Osteocyte (in vitro differentiated cells): ENCODE data around the gene SLC22A23. TPM values are rescaled to one million over a fixed set of nuclear protein-coding genes. Genes with fewer than 3 reads are reported as not detected.

Experiments
- DNase-seq: peaks from one replicate; pipeline ENCODE4 v3.0.0; 2021; ENCODE audit warnings: mixed read lengths; ENCODE audit not compliant: unreplicated experiment; ENCODE audit errors: extremely low spot score
- H3K27ac Mint-ChIP-seq: one replicate; pipeline ENCODE4 v1.8.0; 2021; ENCODE audit warnings: mild to moderate bottlenecking, mixed read lengths; ENCODE audit not compliant: unreplicated experiment
- H3K27me3 Mint-ChIP-seq: one replicate; pipeline ENCODE4 v1.8.0; 2021; ENCODE audit warnings: mixed read lengths; ENCODE audit not compliant: unreplicated experiment
- H3K36me3 Mint-ChIP-seq: one replicate; pipeline ENCODE4 v1.8.0; 2021; ENCODE audit warnings: mixed read lengths; ENCODE audit not compliant: unreplicated experiment
- H3K4me1 Mint-ChIP-seq: one replicate; pipeline ENCODE4 v1.8.0; 2021; ENCODE audit warnings: mixed read lengths; ENCODE audit not compliant: unreplicated experiment
- H3K4me3 Mint-ChIP-seq: one replicate; pipeline ENCODE4 v1.8.0; 2021; ENCODE audit warnings: mild to moderate bottlenecking, moderate library complexity, mixed read lengths; ENCODE audit not compliant: unreplicated experiment
- H3K9me3 Mint-ChIP-seq: one replicate; pipeline ENCODE4 v1.8.0; 2021; ENCODE audit warnings: mixed read lengths; ENCODE audit not compliant: unreplicated experiment
- CTCF ChIP-seq: fragments of 200-600 bp; sonication (generic); IDR thresholded peaks from 2 replicates; pipeline ENCODE4 v1.5.0; 2021; ENCODE audit warnings: antibody characterized with exemption, mild to moderate bottlenecking, moderate library complexity
- total RNA-seq: library from RNA; stranded (reverse); gene quantifications from 2 replicates; pipeline ENCODE4 v1.2.1, GENCODE V29; 2021

SLC22A23 gene
- total RNA-seq, 1 donor from 2014 or later: 10.4 TPM

- peak overlapping the region; percentile 67 for H3K27ac Mint-ChIP-seq
- no peaks in the 10 kb centered on the region for H3K36me3 Mint-ChIP-seq
- peaks cover 42% of the 10 kb centered on the region for H3K4me1 Mint-ChIP-seq
- H3K4me3 Mint-ChIP-seq: no peak overlapping the region
- DNase-seq: no peak
- TF ChIP-seq CTCF: no peak
- no peaks in the 10 kb centered on the region for H3K27me3 Mint-ChIP-seq
- no peaks in the 10 kb centered on the region for H3K9me3 Mint-ChIP-seq
These were observed 106.5 kb downstream of the SLC22A23 start for GRCh38 chr6:3350252-3350796.

- Mint-ChIP-seq H3K36me3 (no peaks in the 10 kb centered on the region), H3K27me3 (no peaks in the 10 kb centered on the region), H3K27ac (peak overlapping the region; percentile 67), H3K4me1 (peaks cover 36% of the 10 kb centered on the region), H3K4me3 (no peak overlapping the region), H3K9me3 (no peaks in the 10 kb centered on the region)
- no peak for TF ChIP-seq CTCF
- DNase-seq: no peak
These were observed 107.2 kb downstream of the SLC22A23 start for GRCh38 chr6:3349388-3350251.

- H3K27ac Mint-ChIP-seq: no peak overlapping the region
- no peak overlapping the region for H3K4me3 Mint-ChIP-seq
- no peaks in the 10 kb centered on the region for H3K9me3 Mint-ChIP-seq
- H3K4me1 Mint-ChIP-seq: peaks cover 36% of the 10 kb centered on the region
- no peak for DNase-seq
- H3K27me3 Mint-ChIP-seq: no peaks in the 10 kb centered on the region
- H3K36me3 Mint-ChIP-seq: no peaks in the 10 kb centered on the region
- no peak for TF ChIP-seq CTCF
These were observed 108.0 kb downstream of the SLC22A23 start for GRCh38 chr6:3348821-3349220.

GRCh38 chr6:3347826-3348225, 109.0 kb downstream of the SLC22A23 start:
- no peak for TF ChIP-seq CTCF
- Mint-ChIP-seq H3K27me3 (no peaks in the 10 kb centered on the region), H3K4me1 (peaks cover 32% of the 10 kb centered on the region), H3K36me3 (no peaks in the 10 kb centered on the region), H3K4me3 (no peak overlapping the region), H3K27ac (no peak overlapping the region), H3K9me3 (no peaks in the 10 kb centered on the region)
- no peak for DNase-seq

GRCh38 chr6:3347247-3347646, 109.6 kb downstream of the SLC22A23 start:
- H3K9me3 Mint-ChIP-seq: no peaks in the 10 kb centered on the region
- no peak overlapping the region for H3K27ac Mint-ChIP-seq
- no peaks in the 10 kb centered on the region for H3K36me3 Mint-ChIP-seq
- TF ChIP-seq CTCF: no peak
- no peak overlapping the region for H3K4me3 Mint-ChIP-seq
- no peaks in the 10 kb centered on the region for H3K27me3 Mint-ChIP-seq
- no peak for DNase-seq
- H3K4me1 Mint-ChIP-seq: peaks cover 36% of the 10 kb centered on the region
